NOMO-1 (cell line): ENCODE data around the gene STARD13.

Experiments used
- DNase-seq, 2 experiments: peaks; one replicate each; lab custom pipeline; 2025; ENCODE audit not compliant: unreplicated experiment in 2 of 2; lab: John Stamatoyannopoulos, UW

Gene STARD13

DNA sequence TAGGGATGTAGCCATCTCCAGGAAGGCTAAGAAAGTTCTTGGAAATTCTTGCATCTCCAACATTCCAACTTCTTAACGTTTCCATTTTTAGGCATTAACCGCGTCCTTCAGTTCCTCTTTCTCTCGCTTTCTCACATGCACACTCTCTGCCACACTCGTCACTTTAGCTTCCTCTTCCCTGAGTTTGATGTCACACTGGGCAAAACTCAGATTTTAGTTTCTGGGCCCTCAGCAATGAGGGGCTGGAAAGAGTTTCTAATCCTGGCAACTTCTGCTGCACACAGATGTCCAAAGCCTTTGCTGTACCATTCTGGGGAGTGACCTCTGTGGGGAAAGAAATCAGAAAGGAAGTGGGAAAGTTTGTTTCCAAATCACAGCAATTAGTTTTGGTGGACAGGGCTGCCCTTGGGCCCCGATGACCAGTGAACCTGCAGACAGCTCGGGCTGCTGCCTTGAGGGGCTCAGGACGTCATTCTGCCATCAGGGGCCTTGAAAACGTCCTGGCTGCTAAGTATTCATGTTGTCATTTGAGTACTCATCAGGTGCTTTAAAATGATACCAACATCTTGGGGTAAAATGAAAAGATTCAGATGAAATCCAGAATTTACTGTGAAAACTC lies 180.1 kb downstream of the STARD13 start:
- peak; percentile 39 to 76 for DNase-seq

DNA sequence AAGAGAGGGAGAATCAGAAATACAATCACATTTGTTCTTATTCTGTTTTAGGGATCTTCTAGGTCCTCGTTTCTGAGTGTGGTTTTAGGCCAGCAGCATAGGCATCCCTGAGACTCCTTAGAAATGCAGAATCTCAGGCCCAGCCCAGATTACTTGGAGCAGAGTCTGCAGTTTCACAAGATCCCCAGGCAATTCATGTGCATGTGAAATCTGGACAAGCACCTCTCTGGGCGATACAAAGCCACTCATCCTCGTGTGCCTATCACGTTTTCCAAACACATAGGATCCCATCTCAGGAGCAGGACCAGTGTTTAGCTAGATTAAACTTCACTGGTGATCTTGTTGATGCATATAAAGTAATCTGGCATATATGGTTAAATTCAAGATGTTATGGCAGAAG lies 182.1 kb downstream of the STARD13 start:
- no peak for DNase-seq

DNA sequence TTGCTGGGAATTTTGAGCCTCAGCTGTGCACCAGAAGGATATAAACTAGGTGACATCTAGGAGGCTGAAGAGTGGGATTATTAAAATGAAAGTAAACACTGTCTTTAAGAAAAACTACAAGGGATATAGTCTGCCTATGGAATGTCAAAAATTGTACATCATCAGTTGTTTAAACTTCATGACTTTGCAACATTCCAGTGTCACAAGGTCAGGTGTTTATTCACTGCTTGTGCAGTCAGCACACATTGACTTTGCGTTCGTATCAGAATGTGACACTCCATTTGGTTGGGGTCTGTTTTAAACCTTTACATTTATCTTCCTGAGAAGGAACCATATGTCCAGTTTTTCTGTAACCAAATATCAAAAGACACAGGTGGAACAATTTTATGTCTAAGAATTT lies 183.7 kb downstream of the STARD13 start:
- DNase-seq: no peak

DNA sequence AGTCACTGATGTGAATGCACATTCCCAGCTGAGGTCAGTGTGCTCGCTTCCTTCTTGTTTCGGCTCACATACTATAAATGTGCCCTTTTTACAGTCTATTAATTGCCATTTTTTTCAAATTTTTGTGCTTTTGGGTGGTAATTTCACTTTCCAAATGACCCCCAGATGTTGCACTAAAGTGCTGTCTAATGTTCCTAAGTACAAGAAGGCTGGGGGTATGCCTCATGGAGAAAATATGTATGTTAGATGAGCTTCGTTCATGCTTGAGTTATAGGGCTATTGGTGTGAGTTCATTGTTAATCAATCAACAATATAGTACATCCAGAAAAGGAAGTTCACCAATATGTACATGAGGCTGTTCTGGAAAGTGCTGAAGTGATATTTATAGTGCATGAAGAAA lies 184.7 kb downstream of the STARD13 start:
- DNase-seq: no peak

DNA sequence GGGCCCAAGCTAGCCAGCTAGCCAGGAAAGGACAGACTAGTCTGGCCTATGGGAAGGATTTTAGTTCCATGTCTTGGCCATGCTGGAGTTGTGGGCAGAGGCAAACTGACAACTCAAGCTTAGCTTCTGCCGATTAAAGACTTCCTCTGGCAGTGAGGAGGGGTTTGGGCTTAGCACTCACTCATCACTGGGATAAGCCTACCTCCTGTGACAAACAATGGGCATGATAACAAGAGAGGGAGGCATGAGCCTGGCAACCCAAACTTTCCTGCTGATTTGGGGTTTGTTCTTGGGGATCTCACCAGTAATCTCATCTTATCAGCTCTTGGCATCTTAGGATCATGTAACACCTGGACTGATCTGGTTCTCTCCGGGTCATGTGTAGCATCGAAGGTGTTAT lies 185.7 kb downstream of the STARD13 start:
- DNase-seq: no peak

DNA sequence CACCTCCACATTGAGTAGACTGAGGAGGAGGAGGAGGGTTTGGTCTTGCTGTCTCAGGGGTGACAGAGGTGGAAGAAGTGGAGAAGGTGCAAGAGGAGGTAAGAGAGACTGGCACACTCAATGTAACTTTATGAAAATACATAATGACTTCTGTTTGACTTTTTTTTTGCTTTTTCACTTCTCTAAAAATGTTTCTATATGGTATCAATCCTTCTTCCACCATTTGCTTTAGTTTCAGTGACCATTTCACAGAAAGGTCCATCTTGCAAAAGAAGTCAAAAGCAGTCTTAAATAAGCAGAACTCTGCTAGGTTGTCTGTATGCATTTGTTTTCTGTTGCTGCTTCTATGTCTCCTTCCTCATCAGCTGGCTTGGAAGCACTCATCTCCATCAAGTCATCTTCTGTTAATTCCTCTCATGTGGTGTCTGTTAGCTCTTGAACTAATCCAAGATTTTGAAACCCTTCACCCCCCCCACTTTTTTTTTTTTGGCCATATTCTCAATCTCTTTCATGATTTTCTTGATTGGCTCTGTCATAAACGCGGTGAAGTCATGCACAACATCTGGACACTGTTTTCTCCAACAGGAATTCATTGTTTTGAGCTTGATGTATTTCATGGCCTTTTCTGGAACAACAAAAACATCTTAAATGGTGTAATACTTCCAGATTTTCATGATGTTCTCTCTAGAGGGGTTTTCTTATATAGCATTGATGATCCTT lies 188.5 kb downstream of the STARD13 start:
- DNase-seq: no peak

DNA sequence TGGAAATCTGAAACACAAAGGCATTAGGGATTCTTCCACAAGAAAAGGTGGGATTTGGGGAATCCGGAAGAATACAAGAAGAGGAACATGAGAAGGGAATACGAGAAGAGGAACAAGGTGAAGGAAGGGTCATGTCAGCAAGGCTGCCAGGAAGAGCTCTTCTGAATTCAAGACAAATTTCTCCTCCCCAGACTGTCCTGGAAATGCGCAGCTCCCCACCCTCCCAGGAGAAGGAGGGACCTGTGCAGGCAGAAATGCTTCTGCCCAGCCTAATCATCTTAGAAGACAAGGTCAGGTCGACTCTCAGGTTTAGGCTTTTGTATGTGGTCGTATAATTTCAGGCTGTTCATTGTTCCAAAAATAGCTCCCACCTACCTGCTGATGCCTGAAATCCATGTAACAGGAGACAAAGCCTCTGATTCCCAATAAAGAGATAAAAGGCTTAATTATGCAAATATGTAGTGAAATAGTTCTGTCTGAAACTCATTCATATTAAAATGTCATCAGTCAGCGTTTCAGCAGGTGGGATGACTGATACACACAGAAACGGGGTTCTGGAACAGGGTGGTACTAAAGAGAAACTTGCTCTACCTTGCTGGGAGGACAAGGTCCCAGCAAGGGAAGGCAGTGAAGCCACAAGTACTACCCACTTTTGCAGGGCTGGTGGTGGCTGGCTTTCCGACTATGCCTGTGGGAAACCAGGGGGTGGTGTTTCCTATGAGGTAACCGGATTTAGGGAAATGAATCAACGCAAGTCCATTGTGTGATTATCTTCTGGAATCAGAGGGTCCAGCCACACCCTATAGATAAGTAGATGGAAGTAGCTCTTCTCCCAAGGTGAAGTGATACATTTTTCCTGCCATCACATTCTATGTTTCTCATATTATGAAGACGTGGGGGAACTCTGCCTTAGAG lies 193.2 kb downstream of the STARD13 start:
- no peak for DNase-seq

DNA sequence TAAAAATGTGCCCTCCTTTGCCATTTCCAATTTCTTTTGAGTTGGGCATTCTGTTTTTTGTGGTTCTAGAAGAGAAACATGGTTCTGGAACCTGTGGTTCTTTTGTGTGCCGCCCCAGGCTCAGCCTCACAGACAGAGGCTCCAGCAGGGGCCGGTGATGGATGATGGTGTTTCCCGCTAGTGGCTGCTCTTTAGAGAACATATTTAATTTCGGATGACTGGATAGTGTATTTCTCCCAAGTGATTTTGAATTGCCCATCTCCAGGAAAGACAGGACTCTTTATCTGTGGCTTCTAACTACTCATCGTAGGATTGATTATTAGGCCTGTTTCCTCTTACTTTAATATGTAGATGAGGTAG lies 194.2 kb downstream of the STARD13 start:
- no peak for DNase-seq

DNA sequence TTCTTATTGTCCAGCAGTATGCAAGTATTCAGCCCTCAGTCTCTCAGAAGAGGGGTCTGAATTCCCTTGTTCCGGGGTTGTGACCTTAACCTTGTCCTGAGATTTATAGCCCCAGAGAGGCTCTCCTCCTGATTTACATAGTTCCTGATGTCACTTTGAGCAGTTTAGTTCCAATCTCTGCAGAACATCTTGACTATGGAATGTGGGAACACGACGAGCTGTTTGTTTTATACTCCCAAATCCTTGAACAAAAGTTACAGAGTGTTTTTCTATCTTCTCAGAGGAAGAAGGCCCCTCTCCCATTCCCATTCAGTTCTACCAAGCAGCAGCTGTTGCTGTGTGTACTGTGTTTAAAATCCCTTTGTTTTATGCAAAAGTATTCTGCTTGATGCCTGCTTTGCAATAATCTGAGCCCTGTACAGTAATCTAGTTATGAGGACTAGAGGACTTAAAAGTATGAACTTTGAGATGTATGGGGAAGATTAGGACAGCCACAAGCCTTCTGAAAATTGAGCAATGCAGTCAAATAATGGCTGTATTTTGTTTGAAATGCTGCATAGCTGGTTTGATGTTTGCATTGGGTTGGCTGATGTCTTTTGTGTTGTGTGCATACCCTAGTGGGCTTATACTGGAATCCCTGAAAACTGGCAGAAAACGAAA lies 194.7 kb downstream of the STARD13 start:
- no peak for DNase-seq

DNA sequence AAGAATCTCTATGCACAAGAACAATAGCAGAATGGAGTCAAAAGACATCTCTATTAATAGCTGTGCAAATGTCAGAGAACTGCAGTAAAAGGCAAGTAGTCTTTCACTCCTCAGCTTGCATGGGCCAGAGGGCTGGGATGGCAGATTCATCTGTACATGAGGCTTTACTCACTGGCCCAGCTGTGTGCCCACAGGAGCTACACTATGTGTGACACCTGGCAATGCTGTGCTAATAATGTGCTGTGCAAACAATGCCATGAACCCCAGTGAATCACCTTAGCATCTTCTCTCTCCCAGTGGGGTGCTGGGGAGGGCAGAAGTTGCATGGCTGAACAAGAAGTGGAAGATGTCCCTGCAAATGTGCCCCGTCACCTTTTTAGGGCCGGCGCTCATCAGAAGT lies 196.2 kb downstream of the STARD13 start:
- no peak for DNase-seq

DNA sequence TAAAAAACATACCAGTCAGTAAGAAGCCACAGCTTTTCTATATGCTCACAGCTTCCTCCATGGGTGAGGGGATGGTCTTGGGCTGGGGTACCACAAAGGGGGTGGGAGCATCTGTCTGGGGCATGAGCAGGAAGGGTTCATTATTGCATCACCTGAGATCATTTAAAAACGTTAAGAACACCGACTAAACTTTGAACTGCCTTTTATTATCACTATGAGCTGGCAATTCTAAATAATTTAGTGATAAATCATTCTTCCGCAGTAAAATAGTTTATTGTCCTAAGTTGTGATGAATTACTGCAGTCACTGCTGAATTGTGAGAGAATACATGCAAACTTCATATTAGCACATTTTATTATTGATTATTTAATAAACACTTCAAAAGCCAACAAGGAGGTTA lies 197.8 kb downstream of the STARD13 start:
- DNase-seq: no peak

DNA sequence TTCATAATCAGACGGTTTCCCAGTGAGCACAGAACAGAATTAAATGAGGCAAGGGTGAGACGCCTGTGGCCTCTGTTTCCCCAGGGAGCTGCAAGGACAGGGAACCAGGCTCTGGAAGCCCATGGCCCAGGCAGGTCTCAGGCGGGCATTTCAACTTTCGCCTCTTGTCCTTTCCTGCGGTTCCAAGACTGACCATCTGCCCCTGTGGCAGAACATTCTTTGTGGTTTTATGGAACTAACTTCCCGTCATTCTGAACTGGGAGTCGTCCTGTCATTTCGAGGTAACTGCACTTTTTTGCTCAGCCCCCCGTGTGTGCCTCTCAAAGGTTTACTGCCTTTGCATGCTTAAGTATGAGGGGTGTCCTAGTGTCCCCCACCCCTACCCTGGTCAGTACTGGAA lies 198.5 kb downstream of the STARD13 start:
- DNase-seq: no peak

DNA sequence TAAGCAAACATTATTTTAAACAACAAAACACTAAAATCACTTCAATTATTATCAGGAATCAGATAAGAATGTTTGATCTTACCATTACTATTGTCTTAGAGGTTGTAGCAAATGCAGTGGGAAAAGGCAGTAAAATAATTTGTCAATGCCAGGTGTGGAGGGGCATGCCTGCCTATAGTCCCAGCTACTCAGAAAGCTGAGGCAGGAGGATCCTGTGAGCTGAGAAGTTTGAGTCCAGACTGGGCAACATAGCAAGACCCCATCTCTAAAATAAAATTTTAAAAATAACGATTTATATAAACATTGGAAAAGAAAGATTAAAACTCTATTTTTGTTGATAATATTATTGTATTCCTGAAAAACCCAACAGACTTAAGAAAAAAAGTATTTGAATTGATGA lies 202.5 kb downstream of the STARD13 start:
- no peak for DNase-seq

DNA sequence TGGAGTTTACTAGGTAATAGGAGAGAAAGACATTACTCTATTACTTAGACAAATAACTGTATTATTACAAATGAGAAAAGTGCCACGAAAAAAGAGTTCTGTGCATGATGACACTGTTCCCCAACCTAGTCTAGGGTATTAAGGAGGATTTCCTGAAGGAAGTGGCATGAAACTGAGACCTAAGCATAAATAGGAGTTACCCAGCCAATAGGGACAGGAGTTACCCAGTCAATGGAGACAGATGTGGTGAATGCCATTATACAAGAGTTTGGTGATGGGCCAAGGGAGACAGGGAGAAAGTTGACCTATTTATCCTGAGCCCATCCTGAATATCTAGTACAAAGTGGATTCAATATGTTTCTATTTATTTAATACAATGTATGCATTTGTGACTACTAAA lies 203.9 kb downstream of the STARD13 start:
- no peak for DNase-seq

DNA sequence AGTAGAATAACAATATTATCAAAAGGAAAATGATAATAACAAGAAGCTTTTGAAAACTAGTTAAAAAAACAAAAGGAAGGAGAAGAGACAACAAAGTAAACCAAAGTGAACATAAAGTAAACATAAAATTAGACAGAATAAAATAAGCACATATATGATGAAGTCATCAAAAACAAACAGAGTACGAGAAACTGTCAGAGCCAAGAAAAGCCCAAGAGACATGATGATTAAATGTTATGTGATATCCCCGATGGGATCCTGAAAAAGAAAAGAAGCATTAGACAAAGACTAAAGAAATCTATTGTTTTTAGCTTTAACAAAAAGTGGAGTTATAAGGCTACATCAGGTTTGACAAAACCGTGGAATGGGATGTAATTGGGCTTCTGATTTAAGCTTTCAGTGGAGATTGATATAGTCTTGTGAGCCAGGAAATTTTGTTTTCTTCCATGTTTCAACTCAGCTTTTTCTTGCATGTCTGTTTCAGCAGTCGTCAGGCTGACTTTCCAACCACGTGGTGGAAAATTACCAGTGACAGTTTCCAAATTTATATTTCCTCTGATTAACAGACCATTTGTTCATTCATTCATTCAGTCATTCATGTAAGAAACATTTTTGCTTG lies 204.5 kb downstream of the STARD13 start:
- DNase-seq: no peak

DNA sequence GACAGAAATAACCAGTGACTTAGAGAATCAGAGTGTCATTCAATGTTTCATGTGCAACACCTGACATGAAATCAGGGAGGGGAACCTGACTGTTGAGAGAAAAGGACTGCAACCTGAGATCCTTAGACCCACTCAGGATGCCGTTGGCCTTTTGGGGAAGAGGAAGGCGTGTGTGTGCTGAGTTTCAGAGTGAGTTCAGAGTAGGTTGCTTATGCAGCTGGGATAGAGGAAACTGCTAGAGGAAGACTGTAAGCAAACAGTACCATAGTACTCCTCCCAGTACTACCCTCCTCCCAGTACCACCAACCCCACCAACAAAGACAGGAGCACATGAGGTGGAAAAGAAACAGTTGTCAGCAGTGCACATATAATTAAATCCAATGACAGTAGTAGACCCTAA lies 205.6 kb downstream of the STARD13 start:
- peak in 1 of 2 experiments; percentile 41 for DNase-seq

DNA sequence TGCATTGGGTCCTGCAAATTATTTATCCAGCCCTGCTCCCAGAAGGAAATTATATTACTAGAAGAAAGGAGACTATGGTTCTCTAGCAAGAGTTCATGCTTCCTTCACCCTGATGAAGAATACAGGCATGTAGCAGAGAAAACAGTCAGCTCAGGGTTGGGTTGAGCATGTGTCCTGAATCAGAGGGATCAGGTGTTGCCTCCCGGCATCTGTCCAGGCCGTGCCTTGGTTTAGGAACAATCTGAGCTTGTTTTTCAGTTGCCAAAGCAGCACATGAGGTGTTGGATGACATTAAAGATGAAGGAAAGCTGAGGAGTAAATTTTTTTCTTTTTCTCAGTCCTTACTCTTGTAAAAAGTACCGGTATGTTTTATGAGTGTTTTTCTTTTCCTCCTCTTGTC lies 207.3 kb downstream of the STARD13 start:
- no peak for DNase-seq

DNA sequence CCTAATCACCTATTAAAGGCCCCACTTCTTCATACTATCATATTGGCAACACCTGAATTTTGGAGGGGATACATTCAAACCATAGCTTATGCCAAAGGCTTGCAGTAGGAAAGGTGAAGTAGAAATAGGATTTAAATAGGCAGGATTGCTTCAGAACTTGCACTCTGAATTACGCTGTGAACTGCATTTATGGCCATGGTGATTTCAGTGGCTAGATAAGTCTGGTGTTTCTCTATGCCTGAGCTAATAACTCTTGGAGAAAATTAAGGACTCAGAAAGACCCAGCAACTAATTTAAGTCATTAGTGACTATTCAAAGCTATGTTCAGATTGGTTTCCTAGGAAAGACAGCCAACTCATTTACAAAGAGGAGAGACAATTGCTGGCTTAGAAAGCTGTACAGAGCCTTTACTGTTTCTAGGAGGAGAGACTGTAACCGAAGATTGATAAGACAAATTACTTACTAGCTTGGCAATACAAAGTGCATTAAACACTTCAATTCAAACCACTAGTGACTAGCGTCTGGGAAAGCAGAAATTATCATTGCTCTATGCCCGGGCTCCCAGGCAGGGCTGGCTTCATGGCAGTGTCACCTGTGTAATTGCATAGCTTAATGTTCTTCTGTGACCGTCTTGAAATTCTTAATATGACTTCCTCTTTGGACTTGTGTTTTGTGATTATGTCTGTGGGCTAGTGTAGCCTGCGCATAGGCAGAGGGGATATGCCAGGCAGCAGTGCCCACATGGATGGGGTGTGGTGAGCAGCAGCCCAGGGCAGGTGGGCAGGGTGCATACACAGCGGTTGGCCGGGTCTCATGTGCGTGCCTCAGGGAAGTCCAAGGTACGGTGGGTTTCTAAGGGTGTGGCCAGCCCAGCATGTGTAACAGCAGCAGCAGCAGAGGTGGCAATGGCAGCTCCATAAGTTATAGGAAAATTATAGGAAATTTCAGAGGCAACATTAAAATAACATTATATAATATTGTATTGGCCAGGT lies 209.3 kb downstream of the STARD13 start:
- no peak for DNase-seq

DNA sequence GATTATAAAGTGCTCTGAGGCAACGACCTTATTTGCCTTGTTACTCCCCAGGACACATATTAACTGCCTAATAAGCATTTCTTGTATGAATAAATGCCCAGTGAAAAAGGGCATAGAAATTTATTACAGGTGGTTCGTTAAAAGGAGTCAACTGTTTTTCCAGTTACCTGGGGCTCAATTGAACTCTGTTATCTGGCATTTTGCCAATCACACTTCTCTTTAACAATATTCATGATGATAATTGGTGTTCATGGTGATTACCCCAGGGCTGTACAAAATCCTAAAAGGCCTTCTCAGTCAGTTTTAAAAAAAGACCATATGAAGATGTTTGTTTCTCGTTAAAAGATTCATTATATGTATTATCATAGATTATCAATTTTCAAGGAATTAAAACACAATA lies 212.2 kb downstream of the STARD13 start:
- no peak for DNase-seq

DNA sequence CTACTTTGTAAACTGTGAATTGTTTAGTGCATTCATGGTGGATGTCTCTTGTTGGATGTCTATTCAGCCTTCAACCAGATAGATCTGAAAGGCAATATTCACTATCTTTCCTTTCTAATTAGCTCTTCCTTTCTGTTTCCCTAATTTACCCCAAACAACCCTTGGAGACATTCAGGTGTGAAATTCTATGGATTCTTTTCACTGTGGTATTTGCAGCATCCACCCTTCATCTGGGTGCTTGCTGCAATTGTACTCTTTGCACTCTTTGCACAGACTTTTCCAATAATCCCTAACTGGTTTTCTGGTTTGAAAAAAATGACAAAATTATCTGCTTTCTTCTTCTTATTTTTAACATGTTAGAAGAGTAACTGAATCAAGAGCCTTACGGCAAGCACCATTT lies 212.8 kb downstream of the STARD13 start:
- no peak for DNase-seq
